Measurements from ENCODE around the gene MLF2. TPM values are rescaled to one million over a fixed set of nuclear protein-coding genes. Genes with fewer than 3 reads are reported as not detected.
"Not testable (repeated sequence)": the region's sequence is repeated elsewhere in the genome, so short reads cannot be mapped to it uniquely, and the experiment has no call there.

The MLF2 gene
- total RNA-seq, 1 experiment from 2014 or later = 161 TPM

GRCh38 chr12:6708960-6709394 lies 44.0 kb downstream of the MLF2 start:
- H3K4me1 ChIP-seq = no peaks in the 10 kb centered on the region
- DNase-seq = no peak
- H3K4me3 ChIP-seq = no peak overlapping the region
- no peak overlapping the region for H3K27ac ChIP-seq
- H3K36me3 ChIP-seq = no peaks in the 10 kb centered on the region
- H3K9me3 ChIP-seq (replicated peaks) = no peaks in the 10 kb centered on the region
- H3K27me3 ChIP-seq = no peaks in the 10 kb centered on the region

GRCh38 chr12:6708351-6708750 lies 44.6 kb downstream of the MLF2 start:
- not testable (repeated sequence) for H3K4me3 ChIP-seq; H3K27me3 ChIP-seq; H3K27ac ChIP-seq; H3K4me1 ChIP-seq; DNase-seq; H3K36me3 ChIP-seq; H3K9me3 ChIP-seq (replicated peaks)

- no peak overlapping the region for H3K4me3 ChIP-seq
- H3K27me3 ChIP-seq = peaks cover 36% of the 10 kb centered on the region
- H3K9me3 ChIP-seq (replicated peaks) = no peaks in the 10 kb centered on the region; the same call in 1 of the 2 replicates
- peak; percentile 58 for DNase-seq
- H3K4me1 ChIP-seq = peaks cover 4% of the 10 kb centered on the region; the same call in 1 of the 2 replicates
- H3K27ac ChIP-seq = no peak overlapping the region
- H3K36me3 ChIP-seq = no peaks in the 10 kb centered on the region
These were observed 49.3 kb downstream of the MLF2 start for GRCh38 chr12:6703631-6704030.

GRCh38 chr12:6701078-6701768 lies 51.7 kb downstream of the MLF2 start:
- no peak overlapping the region for H3K27ac ChIP-seq
- no peak for DNase-seq

GRCh38 chr12:6700646-6701051 lies 52.3 kb downstream of the MLF2 start, which contains the start of gene PIANP:
TSS of gene PIANP (minus strand) at chr12:6700815. CDS start at chr12:6698061, 2,754 bp downstream.
- H3K9me3 ChIP-seq (replicated peaks) = no peaks in the 10 kb centered on the region; the same call in 1 of the 2 replicates
- H3K4me3 ChIP-seq = peak within 1 kb of the TSS; percentile 58
- H3K4me1 ChIP-seq = peaks cover 4% of the 10 kb centered on the region; the same call in 1 of the 2 replicates
- H3K27me3 ChIP-seq = peaks cover 39% of the 10 kb centered on the region
- no peak within 1 kb of the TSS for H3K27ac ChIP-seq
- H3K36me3 ChIP-seq = no peaks in the 10 kb centered on the region
- DNase-seq = peak; percentile 38 to 43

More at GRCh38 chr12:6701078-6701768, 51.7 kb downstream of the MLF2 start:
- H3K36me3 ChIP-seq = no peaks in the 10 kb centered on the region
- H3K27me3 ChIP-seq = peaks cover 36% of the 10 kb centered on the region
- peaks cover 4% of the 10 kb centered on the region; the same call in 1 of the 2 replicates for H3K4me1 ChIP-seq
- H3K9me3 ChIP-seq (replicated peaks) = no peaks in the 10 kb centered on the region; the same call in 1 of the 2 replicates
- peak overlapping the region; percentile 58 for H3K4me3 ChIP-seq

- H3K36me3 ChIP-seq = no peaks in the 10 kb centered on the region
- H3K4me1 ChIP-seq = peaks cover 4% of the 10 kb centered on the region; the same call in 1 of the 2 replicates
- DNase-seq = peak; percentile 17 to 36
- H3K9me3 ChIP-seq (replicated peaks) = no peaks in the 10 kb centered on the region; the same call in 1 of the 2 replicates
- peaks cover 40% of the 10 kb centered on the region for H3K27me3 ChIP-seq
- no peak overlapping the region for H3K27ac ChIP-seq
- peak overlapping the region; percentile 58 for H3K4me3 ChIP-seq
These were observed 52.8 kb downstream of the MLF2 start for GRCh38 chr12:6699989-6700645.

GRCh38 chr12:6699259-6699988 lies 53.5 kb downstream of the MLF2 start:
- Histone ChIP-seq H3K27ac (no peak overlapping the region), H3K4me1 (peaks cover 4% of the 10 kb centered on the region; the same call in 1 of the 2 replicates), H3K9me3 (replicated peaks) (no peaks in the 10 kb centered on the region; the same call in 1 of the 2 replicates), H3K27me3 (peaks cover 40% of the 10 kb centered on the region), H3K36me3 (no peaks in the 10 kb centered on the region), H3K4me3 (peak overlapping the region; percentile 58)
- DNase-seq = no peak

GRCh38 chr12:6698352-6699046 lies 54.4 kb downstream of the MLF2 start:
- no peak for DNase-seq
- Histone ChIP-seq H3K4me1 (peaks cover 4% of the 10 kb centered on the region; the same call in 1 of the 2 replicates), H3K27me3 (peaks cover 40% of the 10 kb centered on the region), H3K27ac (no peak overlapping the region), H3K9me3 (replicated peaks) (no peaks in the 10 kb centered on the region; the same call in 1 of the 2 replicates), H3K36me3 (no peaks in the 10 kb centered on the region), H3K4me3 (no peak overlapping the region)

Other genes with a start within 250 kb of the MLF2 start
- 4,776 and 4,843 TPM in 2 replicates for gene GAPDH, start 218.6 kb downstream of the MLF2 start, total RNA-seq (2014; rRNA removed; shearing (Covaris generic))
- 10.3 and 13.8 TPM in 2 replicates for gene IFFO1, start 197.1 kb downstream of the MLF2 start, total RNA-seq (2014; rRNA removed; shearing (Covaris generic))
- 63.8 and 67.7 TPM in 2 replicates for gene NOP2, start 184.8 kb downstream of the MLF2 start, total RNA-seq (2014; rRNA removed; shearing (Covaris generic))
- 300 and 311 TPM in 2 replicates for gene CHD4, start 145.8 kb downstream of the MLF2 start, total RNA-seq (2014; rRNA removed; shearing (Covaris generic))
- gene LPAR5, start 117.2 kb downstream of the MLF2 start, total RNA-seq (2014; rRNA removed; shearing (Covaris generic)) = not detected in 2 replicates
- 0.28 TPM in 1 of 2 replicates, not detected in the other for gene ACRBP, start 105.7 kb downstream of the MLF2 start, total RNA-seq (2014; rRNA removed; shearing (Covaris generic))
- 25.1 and 28.7 TPM in 2 replicates for gene ING4, start 90.0 kb downstream of the MLF2 start, total RNA-seq (2014; rRNA removed; shearing (Covaris generic))
- gene ZNF384, start 63.8 kb downstream of the MLF2 start, total RNA-seq (2014; rRNA removed; shearing (Covaris generic)) = 40.5 and 46.5 TPM in 2 replicates
- 0.15 and 0.28 TPM in 2 replicates for gene PIANP, start 52.3 kb downstream of the MLF2 start, total RNA-seq (2014; rRNA removed; shearing (Covaris generic))
- gene COPS7A, start 29.1 kb downstream of the MLF2 start, total RNA-seq (2014; rRNA removed; shearing (Covaris generic)) = 34.1 and 35.9 TPM in 2 replicates
- 84.2 and 89.9 TPM in 2 replicates for gene PTMS, start 13.2 kb upstream of the MLF2 start, total RNA-seq (2014; rRNA removed; shearing (Covaris generic))
- gene LAG3, start 19.4 kb upstream of the MLF2 start, total RNA-seq (2014; rRNA removed; shearing (Covaris generic)) = 0.16 TPM in 1 of 2 replicates, not detected in the other
- gene CD4, start 36.4 kb upstream of the MLF2 start, total RNA-seq (2014; rRNA removed; shearing (Covaris generic)) = not detected in 2 replicates
- gene GPR162, start 68.7 kb upstream of the MLF2 start, total RNA-seq (2014; rRNA removed; shearing (Covaris generic)) = 2.2 and 3.5 TPM in 2 replicates
- 13.7 and 19.3 TPM in 2 replicates for gene P3H3, start 75.3 kb upstream of the MLF2 start, total RNA-seq (2014; rRNA removed; shearing (Covaris generic))
- 2.2 and 3.2 TPM in 2 replicates for gene GNB3, start 87.8 kb upstream of the MLF2 start, total RNA-seq (2014; rRNA removed; shearing (Covaris generic))
- gene CDCA3, start 98.1 kb upstream of the MLF2 start, total RNA-seq (2014; rRNA removed; shearing (Covaris generic)) = 96.8 and 104 TPM in 2 replicates
- 76.7 and 78.0 TPM in 2 replicates for gene USP5, start 99.0 kb upstream of the MLF2 start, total RNA-seq (2014; rRNA removed; shearing (Covaris generic))
- gene TPI1, start 114.4 kb upstream of the MLF2 start, total RNA-seq (2014; rRNA removed; shearing (Covaris generic)) = 1,296 and 1,386 TPM in 2 replicates
- 2.6 and 3.7 TPM in 2 replicates for gene SPSB2, start 120.2 kb upstream of the MLF2 start, total RNA-seq (2014; rRNA removed; shearing (Covaris generic))
- 3.6 and 3.8 TPM in 2 replicates for gene LRRC23, start 151.7 kb upstream of the MLF2 start, total RNA-seq (2014; rRNA removed; shearing (Covaris generic))
- gene ENO2, start 161.4 kb upstream of the MLF2 start, total RNA-seq (2014; rRNA removed; shearing (Covaris generic)) = 1.8 and 2.1 TPM in 2 replicates
- 13.2 and 14.2 TPM in 2 replicates for gene ATN1, start 174.8 kb upstream of the MLF2 start, total RNA-seq (2014; rRNA removed; shearing (Covaris generic))
- not detected in 2 replicates for gene RNU7-1, start 190.7 kb upstream of the MLF2 start, total RNA-seq (2014; rRNA removed; shearing (Covaris generic))
- 193 and 245 TPM in 2 replicates for gene C12orf57, start 190.9 kb upstream of the MLF2 start, total RNA-seq (2014; rRNA removed; shearing (Covaris generic))
- 0.18 and 0.38 TPM in 2 replicates for gene PTPN6, start 198.2 kb upstream of the MLF2 start, total RNA-seq (2014; rRNA removed; shearing (Covaris generic))
- 310 and 322 TPM in 2 replicates for gene PHB2, start 217.5 kb upstream of the MLF2 start, total RNA-seq (2014; rRNA removed; shearing (Covaris generic))
- 54.9 and 57.7 TPM in 2 replicates for gene EMG1, start 217.8 kb upstream of the MLF2 start, total RNA-seq (2014; rRNA removed; shearing (Covaris generic))